ENCODE measurements around the gene TBRG4.

The TBRG4 gene

GRCh38 chr7:45148653-45148973 lies 37.1 kb upstream of the TBRG4 start:
- no peak overlapping the region for H3K4ac ChIP-seq (ENCODE audit: low read depth in 1 of 2, low read length in 2 of 2)
- no peak overlapping the region for H2BK5ac ChIP-seq (ENCODE audit: low read depth, low read length, poor library complexity, severe bottlenecking)
- H3K23ac ChIP-seq (ENCODE audit: low read length in 2 of 2) = no peak overlapping the region
- no peak overlapping the region for H3K9ac ChIP-seq (ENCODE audit: low read length)
- no peak overlapping the region for H3K14ac ChIP-seq (ENCODE audit: low read length in 2 of 2)
- no peak overlapping the region for H4K8ac ChIP-seq (ENCODE audit: low read length)
- peaks cover 48 to 84% of the 10 kb centered on the region in 2 experiments for H3K27me3 ChIP-seq (ENCODE audit: control insufficient read depth in 1 of 2, insufficient read depth in 1 of 2, low read length in 2 of 2)
- no peaks in the 10 kb centered on the region for H3K9me3 ChIP-seq (ENCODE audit: control insufficient read depth, low read length)
- no peak overlapping the region for H3K27ac ChIP-seq (ENCODE audit: low read length, poor library complexity, severe bottlenecking)
- H2BK15ac ChIP-seq (ENCODE audit: low read depth, poor library complexity, severe bottlenecking) = no peak overlapping the region
- no peak overlapping the region for H3K4me2 ChIP-seq (ENCODE audit: low read length, poor library complexity, severe bottlenecking)
- H2AK5ac ChIP-seq (ENCODE audit: low read length, severe bottlenecking) = no peak overlapping the region
- no peak overlapping the region for H2BK12ac ChIP-seq (ENCODE audit: low read length in 2 of 2)
- WGBS = 87% methylated on average over 9 of the region's 10 CpGs
- H4K91ac ChIP-seq (ENCODE audit: low read length) = no peak overlapping the region
- no peaks in the 10 kb centered on the region for H3K79me1 ChIP-seq (replicated peaks; ENCODE audit: low read length, poor library complexity, severe bottlenecking)
- H2BK120ac ChIP-seq (ENCODE audit: low read depth, low read length) = no peak overlapping the region
- H3K18ac ChIP-seq (ENCODE audit: low read depth in 1 of 2, low read length in 2 of 2) = no peak overlapping the region
- no peak overlapping the region for H3K4me3 ChIP-seq (ENCODE audit: insufficient read depth in 1 of 2, low read depth in 1 of 2, low read length in 2 of 2)
- H3K4me1 ChIP-seq (ENCODE audit: control insufficient read depth, insufficient read depth, low read depth, low read length) = peaks cover 2% of the 10 kb centered on the region
- no peak for DNase-seq
- no peak overlapping the region for H2AFZ ChIP-seq (ENCODE audit: low read depth, low read length)
- no peaks in the 10 kb centered on the region for H3K36me3 ChIP-seq (ENCODE audit: control insufficient read depth in 1 of 2, insufficient read depth in 2 of 2, low read depth in 1 of 2, low read length in 2 of 2)

GRCh38 chr7:45147858-45148652 lies 36.6 kb upstream of the TBRG4 start:
- H3K36me3 ChIP-seq (ENCODE audit: control insufficient read depth in 1 of 2, insufficient read depth in 2 of 2, low read depth in 1 of 2, low read length in 2 of 2) = no peaks in the 10 kb centered on the region
- no peak overlapping the region for H4K91ac ChIP-seq (ENCODE audit: low read length)
- H3K4me3 ChIP-seq (ENCODE audit: insufficient read depth in 1 of 2, low read depth in 1 of 2, low read length in 2 of 2) = no peak overlapping the region
- no peak overlapping the region for H2BK15ac ChIP-seq (ENCODE audit: low read depth, poor library complexity, severe bottlenecking)
- H3K79me1 ChIP-seq (replicated peaks; ENCODE audit: low read length, poor library complexity, severe bottlenecking) = no peaks in the 10 kb centered on the region
- no peak for DNase-seq
- H3K14ac ChIP-seq (ENCODE audit: low read length in 2 of 2) = no peak overlapping the region
- no peak overlapping the region for H3K4me2 ChIP-seq (ENCODE audit: low read length, poor library complexity, severe bottlenecking)
- H2AFZ ChIP-seq (ENCODE audit: low read depth, low read length) = no peak overlapping the region
- no peaks in the 10 kb centered on the region for H3K4me1 ChIP-seq (ENCODE audit: control insufficient read depth, insufficient read depth, low read depth, low read length)
- H3K4ac ChIP-seq (ENCODE audit: low read depth in 1 of 2, low read length in 2 of 2) = no peak overlapping the region
- H2AK5ac ChIP-seq (ENCODE audit: low read length, severe bottlenecking) = no peak overlapping the region
- H3K9me3 ChIP-seq (ENCODE audit: control insufficient read depth, low read length) = no peaks in the 10 kb centered on the region
- H4K8ac ChIP-seq (ENCODE audit: low read length) = no peak overlapping the region
- H3K27ac ChIP-seq (ENCODE audit: low read length, poor library complexity, severe bottlenecking) = no peak overlapping the region
- H3K27me3 ChIP-seq (ENCODE audit: control insufficient read depth in 1 of 2, insufficient read depth in 1 of 2, low read length in 2 of 2) = peaks cover 49 to 80% of the 10 kb centered on the region in 2 experiments
- H3K9ac ChIP-seq (ENCODE audit: low read length) = no peak overlapping the region
- H2BK5ac ChIP-seq (ENCODE audit: low read depth, low read length, poor library complexity, severe bottlenecking) = no peak overlapping the region
- H3K18ac ChIP-seq (ENCODE audit: low read depth in 1 of 2, low read length in 2 of 2) = no peak overlapping the region
- no peak overlapping the region for H2BK120ac ChIP-seq (ENCODE audit: low read depth, low read length)
- no peak overlapping the region for H3K23ac ChIP-seq (ENCODE audit: low read length in 2 of 2)
- WGBS = 78% methylated on average over 32 of the region's 32 CpGs
- no peak overlapping the region for H2BK12ac ChIP-seq (ENCODE audit: low read length in 2 of 2)

GRCh38 chr7:45146531-45147379 lies 35.3 kb upstream of the TBRG4 start:
- H2BK5ac ChIP-seq (ENCODE audit: low read depth, low read length, poor library complexity, severe bottlenecking) = no peak overlapping the region
- H3K4me3 ChIP-seq (ENCODE audit: insufficient read depth in 1 of 2, low read depth in 1 of 2, low read length in 2 of 2) = peak overlapping the region in 1 of 2 experiments; percentile 26
- H3K27ac ChIP-seq (ENCODE audit: low read length, poor library complexity, severe bottlenecking) = no peak overlapping the region
- H3K9ac ChIP-seq (ENCODE audit: low read length) = no peak overlapping the region
- no peak overlapping the region for H3K4ac ChIP-seq (ENCODE audit: low read depth in 1 of 2, low read length in 2 of 2)
- H3K18ac ChIP-seq (ENCODE audit: low read depth in 1 of 2, low read length in 2 of 2) = no peak overlapping the region
- H2BK12ac ChIP-seq (ENCODE audit: low read length in 2 of 2) = no peak overlapping the region
- no peak overlapping the region for H2AK5ac ChIP-seq (ENCODE audit: low read length, severe bottlenecking)
- H2BK15ac ChIP-seq (ENCODE audit: low read depth, poor library complexity, severe bottlenecking) = no peak overlapping the region
- peaks cover 47 to 68% of the 10 kb centered on the region in 2 experiments for H3K27me3 ChIP-seq (ENCODE audit: control insufficient read depth in 1 of 2, insufficient read depth in 1 of 2, low read length in 2 of 2)
- H3K14ac ChIP-seq (ENCODE audit: low read length in 2 of 2) = no peak overlapping the region
- no peaks in the 10 kb centered on the region for H3K9me3 ChIP-seq (ENCODE audit: control insufficient read depth, low read length)
- no peak overlapping the region for H4K8ac ChIP-seq (ENCODE audit: low read length)
- H4K91ac ChIP-seq (ENCODE audit: low read length) = no peak overlapping the region
- no peak overlapping the region for H3K4me2 ChIP-seq (ENCODE audit: low read length, poor library complexity, severe bottlenecking)
- no peaks in the 10 kb centered on the region for H3K79me1 ChIP-seq (replicated peaks; ENCODE audit: low read length, poor library complexity, severe bottlenecking)
- no peak overlapping the region for H2AFZ ChIP-seq (ENCODE audit: low read depth, low read length)
- no peak overlapping the region for H3K23ac ChIP-seq (ENCODE audit: low read length in 2 of 2)
- 82% methylated on average over 19 of the region's 19 CpGs for WGBS
- H3K36me3 ChIP-seq (ENCODE audit: control insufficient read depth in 1 of 2, insufficient read depth in 2 of 2, low read depth in 1 of 2, low read length in 2 of 2) = no peaks in the 10 kb centered on the region
- DNase-seq = no peak
- H2BK120ac ChIP-seq (ENCODE audit: low read depth, low read length) = no peak overlapping the region
- H3K4me1 ChIP-seq (ENCODE audit: control insufficient read depth, insufficient read depth, low read depth, low read length) = no peaks in the 10 kb centered on the region

GRCh38 chr7:45145881-45146280 lies 34.4 kb upstream of the TBRG4 start:
- Histone ChIP-seq H3K4me1 (ENCODE audit: control insufficient read depth, insufficient read depth, low read depth, low read length) (no peaks in the 10 kb centered on the region), H3K9me3 (ENCODE audit: control insufficient read depth, low read length) (no peaks in the 10 kb centered on the region), H3K23ac (ENCODE audit: low read length in 2 of 2) (no peak overlapping the region), H2BK12ac (ENCODE audit: low read length in 2 of 2) (no peak overlapping the region), H2AK5ac (ENCODE audit: low read length, severe bottlenecking) (no peak overlapping the region), H2AFZ (ENCODE audit: low read depth, low read length) (no peak overlapping the region), H4K8ac (ENCODE audit: low read length) (no peak overlapping the region), H2BK15ac (ENCODE audit: low read depth, poor library complexity, severe bottlenecking) (no peak overlapping the region), H3K14ac (ENCODE audit: low read length in 2 of 2) (no peak overlapping the region), H3K4ac (ENCODE audit: low read depth in 1 of 2, low read length in 2 of 2) (no peak overlapping the region), H3K79me1 (replicated peaks; ENCODE audit: low read length, poor library complexity, severe bottlenecking) (no peaks in the 10 kb centered on the region), H3K18ac (ENCODE audit: low read depth in 1 of 2, low read length in 2 of 2) (no peak overlapping the region), H3K4me3 (ENCODE audit: insufficient read depth in 1 of 2, low read depth in 1 of 2, low read length in 2 of 2) (no peak overlapping the region), H3K27ac (ENCODE audit: low read length, poor library complexity, severe bottlenecking) (no peak overlapping the region), H4K91ac (ENCODE audit: low read length) (no peak overlapping the region), H3K27me3 (ENCODE audit: control insufficient read depth in 1 of 2, insufficient read depth in 1 of 2, low read length in 2 of 2) (peaks cover 39 to 59% of the 10 kb centered on the region in 2 experiments), H3K4me2 (ENCODE audit: low read length, poor library complexity, severe bottlenecking) (no peak overlapping the region), H2BK120ac (ENCODE audit: low read depth, low read length) (no peak overlapping the region), H3K36me3 (ENCODE audit: control insufficient read depth in 1 of 2, insufficient read depth in 2 of 2, low read depth in 1 of 2, low read length in 2 of 2) (no peaks in the 10 kb centered on the region), H2BK5ac (ENCODE audit: low read depth, low read length, poor library complexity, severe bottlenecking) (no peak overlapping the region), H3K9ac (ENCODE audit: low read length) (no peak overlapping the region)
- WGBS = 70% methylated on average over 7 of the region's 7 CpGs
- DNase-seq = no peak
